ENCODE measurements around the gene FAM169A. TPM values are rescaled to one million over a fixed set of nuclear protein-coding genes. Genes with fewer than 3 reads are reported as not detected.

The FAM169A gene
- total and polyA plus RNA-seq, 10 of the 15 experiments (the other 5 are each of a cell fraction or from before 2014, with no cell fraction given), result 0.37 to 15.4 (median 4.7) TPM

GRCh38 chr5:74822288-74822687, 43.9 kb downstream of the FAM169A start:
- DNase-seq (ENCODE audit: low read depth, low spot score) (no peak), FAIRE-seq (no peak), ATAC-seq (no peak)
- SMC1A ChIA-PET (ENCODE audit: uncharacterized antibody, unreplicated experiment), result no interaction called here
- RAD21 ChIA-PET (ENCODE audit: unreplicated experiment), result no interaction called here
- Histone ChIP-seq H3K4me1 (ENCODE audit: control insufficient read depth, insufficient read depth, low read length) (no peaks in the 10 kb centered on the region), H4K20me1 (ENCODE audit: control insufficient read depth, insufficient read depth) (no peaks in the 10 kb centered on the region), H3K9ac (ENCODE audit: control insufficient read depth, insufficient read depth, low read length) (no peak overlapping the region), H3K4me3 (no peak overlapping the region), H3K79me2 (ENCODE audit: control insufficient read depth, insufficient read depth, low read length) (no peaks in the 10 kb centered on the region), H3K27ac (ENCODE audit: control insufficient read depth, insufficient read depth) (no peak overlapping the region), H3K4me2 (ENCODE audit: control insufficient read depth, insufficient read depth) (no peak overlapping the region), H3K27me3 (replicated peaks in 1 of 2; ENCODE audit: control insufficient read depth in 2 of 2, insufficient read depth in 2 of 2, low read length in 1 of 2) (no peaks in the 10 kb centered on the region), H3K9me3 (replicated peaks; ENCODE audit: control insufficient read depth, insufficient read depth, low read length) (no peaks in the 10 kb centered on the region), H2AFZ (ENCODE audit: control insufficient read depth, low read depth, low read length) (no peak overlapping the region), H3K36me3 (ENCODE audit: control insufficient read depth in 2 of 2, insufficient read depth in 2 of 2, low read length in 1 of 2) (no peaks in the 10 kb centered on the region)
- no peak for TF ChIP-seq SMAD1 (IDR thresholded peaks at IDR 0.05; ENCODE audit: low read depth, partially characterized antibody)
- no peak for TF ChIP-seq KAT2A (conservative IDR thresholded peaks at IDR 0.05; ENCODE audit: control insufficient read depth, low read depth, low read length)
- TF ChIP-seq FOS (IDR thresholded peaks at IDR 0.05; ENCODE audit: borderline replicate concordance, extremely low read depth, insufficient read length), result no peak
- no peak for TF ChIP-seq EED (IDR thresholded peaks at IDR 0.05; ENCODE audit: low read depth)
- no peak for TF ChIP-seq KLF5 (IDR thresholded peaks at IDR 0.05; ENCODE audit: partially characterized antibody)
- TF ChIP-seq MAX (IDR thresholded peaks at IDR 0.05; ENCODE audit: low read depth, low read length), result no peak
- TF ChIP-seq CREB1 (IDR thresholded peaks at IDR 0.05; ENCODE audit: low read depth), result no peak
- TF ChIP-seq ZSCAN29 (IDR thresholded peaks at IDR 0.05), result no peak
- no peak for TF ChIP-seq HDGF (IDR thresholded peaks at IDR 0.05)
- POLR2A ChIA-PET, result no interaction called here
- in situ Hi-C loops (cut with MboI), result no loop called here
- intact Hi-C loops (cut with micrococcal nuclease; ENCODE audit: unreplicated experiment), result no loop called here
- CTCF ChIA-PET, result no interaction called here
- BruUV-seq (replicated peaks), result no TSS peak
- WGBS (ENCODE audit: insufficient coverage, insufficient replicate concordance, low lambda C conversion rate, missing lambda C conversion rate), result 75% methylated on average over 1 of the region's 1 CpG

GRCh38 chr5:74816875-74817274, 49.3 kb downstream of the FAM169A start:
- no peaks in the 10 kb centered on the region for H3K27me3 ChIP-seq (replicated peaks in 1 of 2; ENCODE audit: control insufficient read depth in 2 of 2, insufficient read depth in 2 of 2, low read length in 1 of 2)
- H3K27ac ChIP-seq (ENCODE audit: control insufficient read depth, insufficient read depth), result no peak overlapping the region
- H3K36me3 ChIP-seq (ENCODE audit: control insufficient read depth in 2 of 2, insufficient read depth in 2 of 2, low read length in 1 of 2), result no peaks in the 10 kb centered on the region
- BruUV-seq (replicated peaks), result no TSS peak
- intact Hi-C loops (cut with micrococcal nuclease; ENCODE audit: unreplicated experiment), result no loop called here
- no peak overlapping the region for H2AFZ ChIP-seq (ENCODE audit: control insufficient read depth, low read depth, low read length)
- SMC1A ChIA-PET (ENCODE audit: uncharacterized antibody, unreplicated experiment), result no interaction called here
- H3K79me2 ChIP-seq (ENCODE audit: control insufficient read depth, insufficient read depth, low read length), result no peaks in the 10 kb centered on the region
- WGBS (ENCODE audit: insufficient coverage, insufficient replicate concordance, low lambda C conversion rate, missing lambda C conversion rate), result 31% methylated on average over 1 of the region's 1 CpG
- H3K9me3 ChIP-seq (replicated peaks; ENCODE audit: control insufficient read depth, insufficient read depth, low read length), result no peaks in the 10 kb centered on the region
- RAD21 ChIA-PET (ENCODE audit: unreplicated experiment), result no interaction called here
- no peaks in the 10 kb centered on the region for H4K20me1 ChIP-seq (ENCODE audit: control insufficient read depth, insufficient read depth)
- no peaks in the 10 kb centered on the region for H3K4me1 ChIP-seq (ENCODE audit: control insufficient read depth, insufficient read depth, low read length)
- ATAC-seq, result no peak
- no peak overlapping the region for H3K4me2 ChIP-seq (ENCODE audit: control insufficient read depth, insufficient read depth)
- no peak overlapping the region for H3K9ac ChIP-seq (ENCODE audit: control insufficient read depth, insufficient read depth, low read length)
- POLR2A ChIA-PET, result no interaction called here
- in situ Hi-C loops (cut with MboI), result no loop called here
- CTCF ChIA-PET, result no interaction called here
- no peak for FAIRE-seq
- no peak for DNase-seq (ENCODE audit: low read depth, low spot score)
- no peak overlapping the region for H3K4me3 ChIP-seq
- TF ChIP-seq RAD51 (IDR thresholded peaks at IDR 0.05) (no peak), IRF4 (IDR thresholded peaks at IDR 0.05; ENCODE audit: low read depth, low read length) (no peak), TCF7 (IDR thresholded peaks at IDR 0.05; ENCODE audit: borderline replicate concordance) (no peak), CUX1 (IDR thresholded peaks at IDR 0.05; ENCODE audit: insufficient replicate concordance, low read depth, low read length) (no peak), JUND (IDR thresholded peaks at IDR 0.05; ENCODE audit: low read depth, low read length) (no peak)
